Measurements from ENCODE around the gene MUS81. TPM values are rescaled to one million over a fixed set of nuclear protein-coding genes. Genes with fewer than 3 reads are reported as not detected.
A peak's percentile ranks its signal among the peaks of the same experiment; 100 is the strongest.
"Not testable (repeated sequence)": the region's sequence is repeated elsewhere in the genome, so short reads cannot be mapped to it uniquely, and the experiment has no call there.

The MUS81 gene
- total RNA-seq, 2 donors from 2014 or later: 51.8 to 62.8 TPM

GRCh38 chr11:65888163-65888814 lies 28.1 kb downstream of the MUS81 start, which contains the start of gene FIBP:
Gene FIBP, minus strand, starts transcription at chr11:65888471. Its CDS starts 53 bp downstream, at chr11:65888418.
- peak; percentile 91 for DNase-seq (ENCODE audit: low spot score)
- peaks cover 25 to 57% of the 10 kb centered on the region in 2 donors for H3K4me1 ChIP-seq (ENCODE audit: control insufficient read depth in 1 of 2, low read depth in 2 of 2)
- H3K27me3 ChIP-seq (replicated peaks; ENCODE audit: insufficient read depth): no peaks in the 10 kb centered on the region
- TF ChIP-seq CTCF (IDR thresholded peaks at IDR 0.05): peak; percentile 87
- peak within 1 kb of the TSS; percentile 93 to 100 for H3K27ac ChIP-seq
- peak; percentile 55 for ATAC-seq (ENCODE audit: insufficient number of reproducible peaks, low FRiP score, low read depth)
- peak within 1 kb of the TSS; percentile 76 for H3K4me3 ChIP-seq
- peaks cover 10% of the 10 kb centered on the region for H3K36me3 ChIP-seq
- H3K9me3 ChIP-seq: no peaks in the 10 kb centered on the region

GRCh38 chr11:65890324-65891218 lies 30.3 kb downstream of the MUS81 start, which contains the start of gene CCDC85B:
Gene CCDC85B, plus strand, starts transcription at chr11:65890673. Its CDS starts 111 bp downstream, at chr11:65890784.
- Histone ChIP-seq H3K36me3 (no peaks in the 10 kb centered on the region), H3K4me3 (peak within 1 kb of the TSS; percentile 76), H3K9me3 (no peaks in the 10 kb centered on the region), H3K4me1 (ENCODE audit: control insufficient read depth in 1 of 2, low read depth in 2 of 2) (peaks cover 25 to 67% of the 10 kb centered on the region in 2 donors), H3K27ac (peak within 1 kb of the TSS; percentile 93 to 100), H3K27me3 (replicated peaks; ENCODE audit: insufficient read depth) (no peaks in the 10 kb centered on the region)
- TF ChIP-seq CTCF (IDR thresholded peaks at IDR 0.05): peak; percentile 13
- ATAC-seq (ENCODE audit: insufficient number of reproducible peaks, low FRiP score, low read depth) (peak; percentile 59), DNase-seq (ENCODE audit: low spot score) (peak; percentile 95)

GRCh38 chr11:65891219-65892136 lies 31.2 kb downstream of the MUS81 start:
- no peak for TF ChIP-seq CTCF (IDR thresholded peaks at IDR 0.05)
- H3K27me3 ChIP-seq (replicated peaks; ENCODE audit: insufficient read depth): no peaks in the 10 kb centered on the region
- no peaks in the 10 kb centered on the region for H3K36me3 ChIP-seq
- H3K9me3 ChIP-seq: no peaks in the 10 kb centered on the region
- H3K4me3 ChIP-seq: peak overlapping the region; percentile 76
- H3K27ac ChIP-seq: peak overlapping the region; percentile 93 to 100
- no peak for DNase-seq (ENCODE audit: low spot score)
- peaks cover 25 to 63% of the 10 kb centered on the region in 2 donors for H3K4me1 ChIP-seq (ENCODE audit: control insufficient read depth in 1 of 2, low read depth in 2 of 2)
- no peak for ATAC-seq (ENCODE audit: insufficient number of reproducible peaks, low FRiP score, low read depth)

- H3K4me1 ChIP-seq (ENCODE audit: control insufficient read depth in 1 of 2, low read depth in 2 of 2): peaks cover 21 to 62% of the 10 kb centered on the region in 2 donors
- peak overlapping the region; percentile 93 to 100 for H3K27ac ChIP-seq
- H3K4me3 ChIP-seq: peak overlapping the region; percentile 76
Observed at GRCh38 chr11:65892137-65892540, 31.9 kb downstream of the MUS81 start.

GRCh38 chr11:65892661-65893317 lies 32.6 kb downstream of the MUS81 start:
- no peak for ATAC-seq (ENCODE audit: insufficient number of reproducible peaks, low FRiP score, low read depth)
- Histone ChIP-seq H3K27ac (peak overlapping the region; percentile 93 to 100), H3K4me1 (ENCODE audit: control insufficient read depth in 1 of 2, low read depth in 2 of 2) (peaks cover 15 to 60% of the 10 kb centered on the region in 2 donors), H3K9me3 (no peaks in the 10 kb centered on the region), H3K36me3 (no peaks in the 10 kb centered on the region), H3K27me3 (replicated peaks; ENCODE audit: insufficient read depth) (no peaks in the 10 kb centered on the region), H3K4me3 (peak overlapping the region; percentile 76)
- DNase-seq (ENCODE audit: low spot score): no peak
- TF ChIP-seq CTCF (IDR thresholded peaks at IDR 0.05): no peak

More at GRCh38 chr11:65892137-65892540, 31.9 kb downstream of the MUS81 start:
- not testable (repeated sequence) for DNase-seq (ENCODE audit: low spot score); ATAC-seq (ENCODE audit: insufficient number of reproducible peaks, low FRiP score, low read depth); H3K36me3 ChIP-seq; H3K27me3 ChIP-seq (replicated peaks; ENCODE audit: insufficient read depth); H3K9me3 ChIP-seq
